Measurements from ENCODE around the gene CCDC122.

CCDC122 gene

DNA sequence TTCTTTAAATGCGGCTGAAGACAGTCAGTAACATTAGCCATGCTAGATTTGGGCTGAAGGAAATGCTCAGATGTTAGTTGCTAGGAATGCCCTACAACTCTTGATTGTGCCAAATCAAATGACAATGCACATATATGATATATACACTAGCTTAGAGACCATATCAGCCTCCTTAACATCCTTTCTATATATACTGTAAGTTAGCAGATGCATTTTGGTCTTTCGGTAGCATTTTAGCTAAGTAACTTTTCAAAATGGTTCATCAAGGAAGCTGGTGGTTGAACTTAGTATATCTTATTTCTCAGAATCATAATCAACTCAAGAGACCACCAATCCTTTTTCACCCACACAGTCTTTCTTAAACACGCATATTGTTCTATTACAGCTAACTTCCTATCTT, 78.7 kb downstream of the CCDC122 start:
- FAIRE-seq = no peak

DNA sequence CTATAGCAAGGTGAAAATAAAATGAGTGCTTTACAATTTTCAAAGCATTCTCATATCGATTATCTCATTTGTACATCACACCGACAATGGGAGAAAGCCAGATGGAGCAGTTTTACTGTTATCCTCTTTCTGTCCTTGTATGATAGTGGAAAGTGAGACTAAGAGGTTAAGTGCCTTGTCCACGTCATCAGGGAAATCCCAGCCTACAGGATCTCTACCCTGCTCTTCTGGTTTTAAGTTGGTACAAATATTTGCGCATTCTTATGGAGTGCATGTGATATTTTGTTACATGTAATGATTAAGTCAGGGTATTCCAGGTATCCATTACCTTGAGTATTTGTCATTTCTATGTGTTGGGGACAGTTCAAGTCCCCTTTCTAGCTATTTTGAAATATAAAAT, 80.3 kb downstream of the CCDC122 start:
- no peak for FAIRE-seq

DNA sequence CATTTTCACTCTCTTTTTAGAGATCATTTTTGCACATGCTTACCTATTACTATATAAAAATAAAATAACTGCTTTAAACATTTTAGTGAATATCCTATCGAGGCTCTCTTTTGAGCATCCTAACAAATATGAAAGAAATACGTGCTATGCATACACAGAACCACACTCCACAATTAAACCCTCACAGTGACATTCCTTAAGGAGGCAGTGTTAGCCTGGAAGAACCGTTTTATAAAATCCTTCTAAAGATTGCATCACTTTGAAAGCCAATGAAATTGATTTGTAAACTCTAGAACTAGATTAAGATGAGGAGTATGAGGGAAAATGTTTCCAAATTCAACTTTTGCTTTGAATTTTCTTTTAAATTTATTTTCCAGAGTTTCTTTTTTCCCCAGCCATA, 81.7 kb downstream of the CCDC122 start:
- no peak for FAIRE-seq

DNA sequence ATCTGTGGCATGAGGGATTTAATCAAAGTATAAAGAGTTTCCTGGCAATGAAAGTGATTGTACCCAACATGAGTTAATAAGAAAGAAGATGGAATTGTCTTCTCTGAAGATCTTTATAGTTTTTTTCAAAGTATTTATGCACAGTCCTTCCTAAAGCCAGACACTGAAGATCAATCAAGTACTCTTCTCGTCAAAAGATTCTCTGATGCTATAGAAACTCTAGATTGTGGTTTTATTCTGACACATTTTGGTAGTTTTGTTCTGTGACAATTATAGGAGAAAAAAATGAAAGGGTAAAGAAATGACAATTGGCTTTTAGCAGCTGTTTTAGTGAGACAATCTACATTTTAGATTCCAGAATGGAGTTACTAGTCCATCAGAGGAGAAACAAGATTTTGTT, 82.4 kb downstream of the CCDC122 start:
- FAIRE-seq = no peak

DNA sequence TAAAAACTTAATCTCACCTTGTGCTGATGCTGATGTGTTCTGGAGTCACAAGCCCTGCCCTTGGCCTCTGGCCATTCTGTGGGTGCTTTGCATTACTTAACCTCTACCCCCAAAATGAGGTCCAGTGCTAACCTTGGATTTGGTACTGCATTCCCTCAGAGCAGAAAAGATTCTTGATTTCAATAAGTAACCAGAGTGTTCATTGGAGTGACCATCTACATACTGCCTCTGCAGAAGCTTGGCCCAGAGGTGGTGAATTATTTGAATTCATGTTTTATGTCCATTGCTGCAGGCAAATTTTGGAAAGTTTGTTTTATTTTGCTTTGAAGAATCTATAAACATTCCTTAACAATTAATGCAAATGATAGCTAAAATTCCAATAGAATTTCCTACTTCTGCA, 85.1 kb downstream of the CCDC122 start:
- FAIRE-seq = no peak

DNA sequence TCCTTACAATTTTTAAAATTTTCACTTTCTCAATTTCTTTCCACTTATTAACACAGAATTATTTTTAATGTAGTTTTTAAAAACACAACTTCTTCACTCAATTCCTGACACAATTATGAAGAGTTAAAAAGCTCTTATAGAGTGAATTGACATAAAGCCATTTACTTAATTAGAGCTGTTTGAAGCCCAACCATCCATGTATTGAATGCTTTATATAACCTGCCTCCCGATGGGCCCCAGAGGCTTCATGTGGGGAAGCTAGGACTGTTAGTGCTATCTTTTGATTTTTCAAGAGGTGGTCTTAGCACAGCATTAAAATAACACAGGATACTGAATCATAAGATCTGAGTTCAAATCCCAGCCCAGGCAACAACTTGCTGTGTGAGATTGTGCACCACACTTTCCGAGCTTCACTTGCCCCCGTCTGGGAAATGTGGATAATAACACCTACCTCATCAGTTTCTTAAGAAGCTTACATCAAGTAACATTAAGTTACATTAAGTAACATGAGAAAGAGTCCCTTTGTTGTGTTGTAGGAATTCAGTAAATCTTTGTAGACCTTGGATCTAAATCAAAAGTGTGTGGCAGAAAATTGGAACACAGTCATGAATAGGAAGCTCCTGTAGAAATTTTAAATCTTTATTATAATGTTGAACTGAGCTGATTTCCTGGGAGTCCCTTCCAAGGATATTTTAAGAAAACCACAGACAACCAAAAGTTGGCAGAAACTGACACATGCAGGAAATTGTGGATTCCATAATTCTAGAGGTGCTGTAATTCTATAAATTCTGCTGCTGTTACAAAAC, 87.3 kb downstream of the CCDC122 start:
- no peak for FAIRE-seq

DNA sequence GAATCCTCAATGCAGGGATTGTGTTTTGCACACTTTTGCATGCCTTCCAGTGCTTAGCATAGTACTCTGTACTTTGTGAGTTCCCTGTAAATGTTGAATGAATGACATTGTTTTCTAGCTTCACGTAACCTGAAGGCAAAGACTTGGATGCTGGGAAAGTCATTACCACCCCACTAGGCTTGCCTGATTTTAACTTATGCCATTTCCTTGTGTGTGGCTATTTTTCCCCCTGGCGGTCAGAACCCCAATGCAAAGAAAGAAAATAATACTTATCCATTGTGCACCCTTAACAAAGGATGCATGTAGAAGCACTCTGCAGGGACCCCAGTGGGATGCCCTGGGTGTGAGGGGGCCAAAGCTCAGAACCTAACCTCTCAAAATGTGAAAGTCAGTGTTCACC, 91.5 kb downstream of the CCDC122 start:
- FAIRE-seq = no peak

DNA sequence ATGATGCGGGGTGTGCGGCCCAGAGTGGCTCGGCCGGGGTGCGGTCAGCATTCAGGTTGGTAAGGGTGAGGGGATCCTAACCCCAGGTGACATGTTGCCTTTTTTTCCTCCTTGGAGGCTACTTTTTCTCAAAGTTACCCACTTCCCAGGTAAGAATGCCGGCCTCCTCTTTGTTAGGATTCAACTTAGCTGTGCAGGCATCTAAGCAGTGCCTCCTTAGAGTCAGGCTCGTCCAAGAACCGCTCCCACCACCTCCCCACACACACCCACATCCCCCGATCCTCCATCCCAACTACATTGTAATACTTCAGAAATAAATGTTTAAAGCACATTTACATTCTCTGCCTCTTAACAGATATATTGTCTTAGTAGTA, 92.0 kb downstream of the CCDC122 start:
- FAIRE-seq = no peak

DNA sequence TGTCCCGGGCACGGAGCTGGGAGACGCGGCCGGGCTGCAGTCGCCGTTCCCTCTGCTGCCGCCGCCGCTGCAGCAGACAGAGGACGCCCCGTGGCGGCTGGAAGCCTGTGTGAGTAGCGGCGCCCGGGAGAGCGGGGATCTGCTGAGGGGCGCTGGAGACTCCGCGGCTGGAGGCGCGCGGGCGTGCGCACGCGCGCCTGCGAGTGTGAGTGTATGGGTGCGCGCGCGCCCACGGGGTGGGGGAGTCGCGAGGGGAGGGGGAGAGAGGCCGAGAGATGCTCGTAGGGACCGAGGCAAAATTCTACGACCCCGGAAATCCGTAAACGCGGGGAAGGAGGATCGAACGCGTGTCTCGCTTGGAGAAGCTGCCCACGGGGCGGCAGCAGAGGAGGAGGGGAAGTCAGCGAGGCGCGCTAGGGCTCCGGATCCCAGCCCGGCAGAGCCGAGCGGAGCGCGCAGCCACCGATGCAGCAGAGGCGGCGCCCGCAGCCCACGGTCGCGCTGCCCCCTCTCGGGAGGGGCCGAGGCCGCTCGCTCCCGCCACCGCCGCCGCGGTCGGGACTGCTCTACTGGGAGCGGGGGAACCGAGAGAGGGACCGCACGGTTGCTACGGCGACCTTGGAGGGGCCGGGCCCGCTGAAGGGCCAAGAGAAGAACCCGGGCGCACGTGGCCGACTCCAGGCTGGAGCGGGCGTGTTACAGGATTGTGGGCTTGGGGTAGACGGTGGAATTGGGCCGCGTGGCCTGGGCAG, 92.6 kb downstream of the CCDC122 start, which contains the start of gene ENOX1:
Gene ENOX1 (minus strand): TSS at position 207 of the 752 bp plus-strand sequence.
- no peak for FAIRE-seq

DNA sequence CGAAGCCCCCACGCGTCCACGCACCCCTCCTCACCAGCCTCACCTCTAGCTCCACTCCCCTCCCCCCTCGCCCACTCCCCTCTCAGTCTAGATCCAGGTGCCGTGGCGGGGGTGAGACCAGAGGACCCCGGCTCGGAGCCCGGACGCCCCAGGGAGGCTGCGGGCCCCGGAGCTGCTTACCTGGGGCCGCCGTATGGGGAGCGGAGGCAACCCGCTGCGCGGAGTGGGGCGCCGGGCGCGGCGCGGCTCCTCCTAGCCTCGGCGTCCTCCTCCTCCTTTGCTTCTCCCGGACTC, 93.1 kb downstream of the CCDC122 start:
- no peak for FAIRE-seq

Measured in endometrium (tissue), 2 donors.